Tibial nerve (tissue), 3 donors: ENCODE results near the gene CDC42BPB.

Source experiments
- CTCF ChIP-seq, 5 experiments: fragments of 200-600 bp in 3 of 5; fragments of 450-650 bp in 2 of 5; sonication (generic) in 3 of 5; IDR thresholded peaks; one replicate each; pipeline ENCODE4 v1.5.1; 2016 to 2019; ENCODE audit warnings: antibody characterized with exemption in 5 of 5, mild to moderate bottlenecking in 3 of 5, moderate library complexity in 2 of 5
- POLR2A ChIP-seq, 2 donors: fragments of 450-650 bp; IDR thresholded peaks; one replicate each; pipeline ENCODE4 v1.6.1; 2017; ENCODE audit warnings: antibody characterized with exemption in 2 of 2, mild to moderate bottlenecking in 2 of 2, moderate library complexity in 2 of 2

GRCh38 chr14:103097244-103097993 lies 40.1 kb upstream of the CDC42BPB start:
- TF ChIP-seq CTCF (IDR thresholded peaks at IDR 0.05) (no peak), POLR2A (IDR thresholded peaks at IDR 0.05) (no peak)
